ENCODE results near the gene DNAH6.

DNAH6 gene

GRCh38 chr2:84486441-84487115 lies 29.7 kb upstream of the DNAH6 start:
- Histone ChIP-seq H3K27ac (ENCODE audit: insufficient read depth, low read depth, low read length, poor library complexity, severe bottlenecking) (no peak overlapping the region), H3K36me3 (ENCODE audit: control insufficient read depth, insufficient read depth, low read length) (no peaks in the 10 kb centered on the region), H3K9me3 (ENCODE audit: control insufficient read depth, low read length) (no peaks in the 10 kb centered on the region), H3K4me3 (ENCODE audit: insufficient read depth, low read depth, low read length) (no peak overlapping the region), H3K4me1 (ENCODE audit: control insufficient read depth, insufficient read depth, low read length) (peaks cover 7% of the 10 kb centered on the region), H3K27me3 (ENCODE audit: control insufficient read depth, insufficient read depth, low read length, poor library complexity, severe bottlenecking) (no peaks in the 10 kb centered on the region)
- 87 to 94% methylated on average over 2 of the region's 2 CpGs for WGBS, 2 experiments

- Histone ChIP-seq H3K4me3 (ENCODE audit: insufficient read depth, low read depth, low read length) (no peak overlapping the region), H3K27me3 (ENCODE audit: control insufficient read depth, insufficient read depth, low read length, poor library complexity, severe bottlenecking) (no peaks in the 10 kb centered on the region), H3K27ac (ENCODE audit: insufficient read depth, low read depth, low read length, poor library complexity, severe bottlenecking) (no peak overlapping the region), H3K4me1 (ENCODE audit: control insufficient read depth, insufficient read depth, low read length) (peaks cover 7% of the 10 kb centered on the region), H3K9me3 (ENCODE audit: control insufficient read depth, low read length) (no peaks in the 10 kb centered on the region), H3K36me3 (ENCODE audit: control insufficient read depth, insufficient read depth, low read length) (no peaks in the 10 kb centered on the region)
- 47 to 48% methylated on average over 3 of the region's 3 CpGs for WGBS, 2 experiments
Measured at GRCh38 chr2:84487298-84487996, 28.9 kb upstream of the DNAH6 start.

GRCh38 chr2:84491256-84491655 lies 25.0 kb upstream of the DNAH6 start:
- no peak overlapping the region for H3K27ac ChIP-seq (ENCODE audit: insufficient read depth, low read depth, low read length, poor library complexity, severe bottlenecking)
- H3K9me3 ChIP-seq (ENCODE audit: control insufficient read depth, low read length) = no peaks in the 10 kb centered on the region
- H3K27me3 ChIP-seq (ENCODE audit: control insufficient read depth, insufficient read depth, low read length, poor library complexity, severe bottlenecking) = no peaks in the 10 kb centered on the region
- WGBS, 2 experiments = 94 to 100% methylated on average over 1 of the region's 2 CpGs
- no peak overlapping the region for H3K4me3 ChIP-seq (ENCODE audit: insufficient read depth, low read depth, low read length)
- H3K4me1 ChIP-seq (ENCODE audit: control insufficient read depth, insufficient read depth, low read length) = peaks cover 7% of the 10 kb centered on the region
- H3K36me3 ChIP-seq (ENCODE audit: control insufficient read depth, insufficient read depth, low read length) = no peaks in the 10 kb centered on the region

GRCh38 chr2:84491741-84492140 lies 24.6 kb upstream of the DNAH6 start:
- Histone ChIP-seq H3K27me3 (ENCODE audit: control insufficient read depth, insufficient read depth, low read length, poor library complexity, severe bottlenecking) (no peaks in the 10 kb centered on the region), H3K36me3 (ENCODE audit: control insufficient read depth, insufficient read depth, low read length) (no peaks in the 10 kb centered on the region), H3K4me3 (ENCODE audit: insufficient read depth, low read depth, low read length) (no peak overlapping the region), H3K27ac (ENCODE audit: insufficient read depth, low read depth, low read length, poor library complexity, severe bottlenecking) (no peak overlapping the region), H3K9me3 (ENCODE audit: control insufficient read depth, low read length) (no peaks in the 10 kb centered on the region), H3K4me1 (ENCODE audit: control insufficient read depth, insufficient read depth, low read length) (peaks cover 7% of the 10 kb centered on the region)
- WGBS, 2 experiments = 92 to 93% methylated on average over 6 of the region's 6 CpGs

- Histone ChIP-seq H3K27ac (ENCODE audit: insufficient read depth, low read depth, low read length, poor library complexity, severe bottlenecking) (no peak overlapping the region), H3K4me3 (ENCODE audit: insufficient read depth, low read depth, low read length) (no peak overlapping the region), H3K36me3 (ENCODE audit: control insufficient read depth, insufficient read depth, low read length) (no peaks in the 10 kb centered on the region), H3K27me3 (ENCODE audit: control insufficient read depth, insufficient read depth, low read length, poor library complexity, severe bottlenecking) (no peaks in the 10 kb centered on the region), H3K4me1 (ENCODE audit: control insufficient read depth, insufficient read depth, low read length) (no peaks in the 10 kb centered on the region), H3K9me3 (ENCODE audit: control insufficient read depth, low read length) (no peaks in the 10 kb centered on the region)
- 86 to 87% methylated on average over 1 of the region's 1 CpG for WGBS, 2 experiments
Measured at GRCh38 chr2:84492571-84492970, 23.7 kb upstream of the DNAH6 start.

GRCh38 chr2:84493514-84493913 lies 22.8 kb upstream of the DNAH6 start:
- no peak overlapping the region for H3K27ac ChIP-seq (ENCODE audit: insufficient read depth, low read depth, low read length, poor library complexity, severe bottlenecking)
- no peak overlapping the region for H3K4me3 ChIP-seq (ENCODE audit: insufficient read depth, low read depth, low read length)
- 86 to 88% methylated on average over 5 of the region's 5 CpGs for whole genome bisulfite sequencing, 2 experiments
- H3K27me3 ChIP-seq (ENCODE audit: control insufficient read depth, insufficient read depth, low read length, poor library complexity, severe bottlenecking) = no peaks in the 10 kb centered on the region
- H3K36me3 ChIP-seq (ENCODE audit: control insufficient read depth, insufficient read depth, low read length) = no peaks in the 10 kb centered on the region
- no peaks in the 10 kb centered on the region for H3K4me1 ChIP-seq (ENCODE audit: control insufficient read depth, insufficient read depth, low read length)
- H3K9me3 ChIP-seq (ENCODE audit: control insufficient read depth, low read length) = no peaks in the 10 kb centered on the region

GRCh38 chr2:84494070-84494469 lies 22.2 kb upstream of the DNAH6 start:
- WGBS, 2 experiments = 81 to 88% methylated on average over 3 to 4 of the region's 4 CpGs
- Histone ChIP-seq H3K9me3 (ENCODE audit: control insufficient read depth, low read length) (no peaks in the 10 kb centered on the region), H3K27ac (ENCODE audit: insufficient read depth, low read depth, low read length, poor library complexity, severe bottlenecking) (no peak overlapping the region), H3K36me3 (ENCODE audit: control insufficient read depth, insufficient read depth, low read length) (no peaks in the 10 kb centered on the region), H3K4me3 (ENCODE audit: insufficient read depth, low read depth, low read length) (no peak overlapping the region), H3K4me1 (ENCODE audit: control insufficient read depth, insufficient read depth, low read length) (no peaks in the 10 kb centered on the region), H3K27me3 (ENCODE audit: control insufficient read depth, insufficient read depth, low read length, poor library complexity, severe bottlenecking) (no peaks in the 10 kb centered on the region)

- H3K27ac ChIP-seq (ENCODE audit: insufficient read depth, low read depth, low read length, poor library complexity, severe bottlenecking) = no peak overlapping the region
- H3K4me1 ChIP-seq (ENCODE audit: control insufficient read depth, insufficient read depth, low read length) = no peaks in the 10 kb centered on the region
- 35 to 38% methylated on average over 8 of the region's 8 CpGs for WGBS, 2 experiments
Measured at GRCh38 chr2:84495539-84496146, 20.7 kb upstream of the DNAH6 start.

GRCh38 chr2:84496386-84496785 lies 19.9 kb upstream of the DNAH6 start:
- no peak overlapping the region for H3K4me3 ChIP-seq (ENCODE audit: insufficient read depth, low read depth, low read length)
- no peaks in the 10 kb centered on the region for H3K36me3 ChIP-seq (ENCODE audit: control insufficient read depth, insufficient read depth, low read length)
- no peaks in the 10 kb centered on the region for H3K4me1 ChIP-seq (ENCODE audit: control insufficient read depth, insufficient read depth, low read length)
- H3K27me3 ChIP-seq (ENCODE audit: control insufficient read depth, insufficient read depth, low read length, poor library complexity, severe bottlenecking) = no peaks in the 10 kb centered on the region
- H3K9me3 ChIP-seq (ENCODE audit: control insufficient read depth, low read length) = no peaks in the 10 kb centered on the region
- H3K27ac ChIP-seq (ENCODE audit: insufficient read depth, low read depth, low read length, poor library complexity, severe bottlenecking) = no peak overlapping the region

More at GRCh38 chr2:84495539-84496146, 20.7 kb upstream of the DNAH6 start:
- H3K9me3 ChIP-seq (ENCODE audit: control insufficient read depth, low read length) = no peaks in the 10 kb centered on the region
- H3K27me3 ChIP-seq (ENCODE audit: control insufficient read depth, insufficient read depth, low read length, poor library complexity, severe bottlenecking) = no peaks in the 10 kb centered on the region
- no peaks in the 10 kb centered on the region for H3K36me3 ChIP-seq (ENCODE audit: control insufficient read depth, insufficient read depth, low read length)
- no peak overlapping the region for H3K4me3 ChIP-seq (ENCODE audit: insufficient read depth, low read depth, low read length)

GRCh38 chr2:84497285-84497684 lies 19.0 kb upstream of the DNAH6 start:
- Histone ChIP-seq H3K27ac (ENCODE audit: insufficient read depth, low read depth, low read length, poor library complexity, severe bottlenecking) (no peak overlapping the region), H3K36me3 (ENCODE audit: control insufficient read depth, insufficient read depth, low read length) (no peaks in the 10 kb centered on the region), H3K27me3 (ENCODE audit: control insufficient read depth, insufficient read depth, low read length, poor library complexity, severe bottlenecking) (no peaks in the 10 kb centered on the region), H3K4me3 (ENCODE audit: insufficient read depth, low read depth, low read length) (no peak overlapping the region), H3K9me3 (ENCODE audit: control insufficient read depth, low read length) (no peaks in the 10 kb centered on the region), H3K4me1 (ENCODE audit: control insufficient read depth, insufficient read depth, low read length) (no peaks in the 10 kb centered on the region)
- 96 to 100% methylated on average over 1 to 3 of the region's 3 CpGs for WGBS, 2 experiments
